IMR-90 (cell line): ENCODE measurements around the gene TEX14. TPM values are rescaled to one million over a fixed set of nuclear protein-coding genes. Genes with fewer than 3 reads are reported as not detected.

ENCODE experiments used
- ATAC-seq: fragments of 200-7000 bp; cut with Tn5 transposase; 2 replicates; pipeline ENCODE4 v1.9.1; 2020; ENCODE audit warnings: low read depth, mild to moderate bottlenecking, moderate library complexity
- BruUV-seq: library from RNA; stranded (reverse); fragments of 400-500 nt; replicated peaks from 2 replicates; lab custom pipeline; 2021; lab: Mats Ljungman, UMichigan
- CTCF ChIA-PET: fragments of 300-600 bp; formaldehyde crosslinking; extraction: SDS; loops from one replicate; lab custom pipeline; 2021; ENCODE audit warnings: antibody characterized with exemption; lab: Yijun Ruan, JAX
- POLR2A ChIA-PET: fragments of 300-600 bp; sonication (Branson Sonifier 250); formaldehyde crosslinking; loops from one replicate; lab custom pipeline; 2022; ENCODE audit warnings: antibody characterized with exemption; ENCODE audit not compliant: unreplicated experiment; lab: Charles Lee
- DNase-seq: peaks from one replicate; pipeline ENCODE4 v3.0.0; 2013
- H2AFZ ChIP-seq: replicated peaks from 2 replicates; pipeline ENCODE3; 2013; ENCODE audit warnings: low read length, mild to moderate bottlenecking; ENCODE audit not compliant: poor library complexity
- H2AK5ac ChIP-seq: 2 replicates; pipeline ENCODE4 v1.6.1; 2013; ENCODE audit warnings: low read depth, low read length, inconsistent platforms
- H2AK9ac ChIP-seq: replicated peaks from 2 replicates; pipeline ENCODE3; 2013; ENCODE audit warnings: mild to moderate bottlenecking, low read depth, low read length, moderate library complexity; ENCODE audit not compliant: poor library complexity
- H2BK120ac ChIP-seq: 2 replicates; pipeline ENCODE4 v1.6.1; 2013; ENCODE audit warnings: low read depth, low read length, inconsistent platforms
- H2BK15ac ChIP-seq: 3 replicates; pipeline ENCODE4 v1.6.1; 2013; ENCODE audit warnings: low read depth, low read length, inconsistent platforms
- H2BK20ac ChIP-seq: 2 replicates; pipeline ENCODE4 v1.6.1; 2013; ENCODE audit warnings: low read depth, mild to moderate bottlenecking, inconsistent platforms, low read length, moderate library complexity
- H2BK5ac ChIP-seq: 2 replicates; pipeline ENCODE4 v1.6.1; 2013; ENCODE audit warnings: mild to moderate bottlenecking, low read depth, low read length, inconsistent platforms; ENCODE audit not compliant: poor library complexity, severe bottlenecking
- H3K14ac ChIP-seq: replicated peaks from 2 replicates; pipeline ENCODE4 v1.6.1; 2013; ENCODE audit warnings: low read depth, low read length, inconsistent platforms
- H3K18ac ChIP-seq: 2 replicates; pipeline ENCODE4 v1.6.1; 2013; ENCODE audit warnings: low read depth, low read length, control low read depth
- H3K23ac ChIP-seq: 2 replicates; pipeline ENCODE4 v1.6.1; 2013; ENCODE audit warnings: low read depth, low read length, inconsistent platforms
- H3K27ac ChIP-seq: 2 replicates; pipeline ENCODE4 v1.5.1; 2013; ENCODE audit warnings: mild to moderate bottlenecking, control low read depth, low read length; ENCODE audit not compliant: insufficient read depth
- H3K27me3 ChIP-seq: 2 replicates; pipeline ENCODE4 v1.6.1; 2013; ENCODE audit warnings: low read length; ENCODE audit not compliant: control insufficient read depth, insufficient read depth
- H3K36me3 ChIP-seq: 2 replicates; pipeline ENCODE4 v1.6.1; 2013; ENCODE audit warnings: low read length, mixed read lengths; ENCODE audit not compliant: control insufficient read depth, insufficient read depth
- H3K4ac ChIP-seq: 2 replicates; pipeline ENCODE4 v1.6.1; 2013; ENCODE audit warnings: low read depth, low read length, inconsistent platforms
- H3K4me1 ChIP-seq: 2 replicates; pipeline ENCODE4 v1.6.1; 2013; ENCODE audit warnings: low read length, mixed read lengths; ENCODE audit not compliant: control insufficient read depth, insufficient read depth
- H3K4me2 ChIP-seq: 2 replicates; pipeline ENCODE4 v1.6.1; 2013; ENCODE audit warnings: low read depth, mild to moderate bottlenecking, control low read depth, low read length, moderate library complexity
- H3K4me3 ChIP-seq: 2 replicates; pipeline ENCODE4 v1.5.1; 2013; ENCODE audit warnings: low read depth, mild to moderate bottlenecking, control low read depth, low read length, moderate library complexity; ENCODE audit not compliant: insufficient read depth
- H3K56ac ChIP-seq: 2 replicates; pipeline ENCODE4 v1.6.1; 2013; ENCODE audit warnings: low read length, inconsistent platforms; ENCODE audit not compliant: insufficient read depth; ENCODE audit errors: extremely low read depth
- H3K79me1 ChIP-seq, 2 experiments: 2 replicates each; pipeline ENCODE4 v1.6.1; 2013; ENCODE audit warnings: low read length in 2 of 2, inconsistent platforms in 1 of 2, low read depth in 1 of 2
- H3K9ac ChIP-seq: 2 replicates; pipeline ENCODE4 v1.6.1; 2013; ENCODE audit warnings: low read depth, low read length, control low read depth
- H3K9me1 ChIP-seq: 2 replicates; pipeline ENCODE4 v1.6.1; 2013; ENCODE audit warnings: low read length, inconsistent platforms; ENCODE audit not compliant: insufficient read depth
- H3K9me3 ChIP-seq: 2 replicates; pipeline ENCODE4 v1.6.1; 2013; ENCODE audit warnings: low read length; ENCODE audit not compliant: control insufficient read depth, insufficient read depth
- H4K20me1 ChIP-seq: 2 replicates; pipeline ENCODE4 v1.6.1; 2013; ENCODE audit warnings: low read length, inconsistent platforms; ENCODE audit not compliant: insufficient read depth
- H4K5ac ChIP-seq: 2 replicates; pipeline ENCODE4 v1.6.1; 2013; ENCODE audit warnings: mild to moderate bottlenecking, low read depth, low read length, control low read depth
- H4K8ac ChIP-seq, 2 experiments: 2 replicates each; pipeline ENCODE4 v1.6.1; 2013; ENCODE audit warnings: low read depth in 2 of 2, low read length in 2 of 2, control low read depth in 1 of 2, inconsistent platforms in 1 of 2
- H4K91ac ChIP-seq: 2 replicates; pipeline ENCODE4 v1.6.1; 2013; ENCODE audit warnings: low read depth, low read length, inconsistent platforms; ENCODE audit not compliant: insufficient read depth
- BHLHE40 ChIP-seq: fragments of 150-350 bp; IDR thresholded peaks from 2 replicates; pipeline ENCODE4 v1.6.1; 2016; ENCODE audit warnings: mild to moderate bottlenecking, low read depth, low read length
- CEBPB ChIP-seq: IDR thresholded peaks from 2 replicates; pipeline ENCODE4 v1.6.1; 2012; ENCODE audit warnings: low read depth, low read length, improper control_type of control experiment
- CHD1 ChIP-seq: IDR thresholded peaks from 2 replicates; pipeline ENCODE4 v1.6.1; 2012; ENCODE audit warnings: low read depth, low read length, improper control_type of control experiment
- CTCF ChIP-seq: conservative IDR thresholded peaks from 2 replicates; pipeline ENCODE4 v1.5.1; 2012; ENCODE audit warnings: mild to moderate bottlenecking, low read depth, low read length, improper control_type of control experiment
- ELK1 ChIP-seq: fragments of 150-350 bp; IDR thresholded peaks from 2 replicates; pipeline ENCODE4 v1.6.1; 2016; ENCODE audit warnings: low read depth, mild to moderate bottlenecking, low read length, moderate library complexity, borderline replicate concordance
- FOS ChIP-seq: fragments of 150-350 bp; IDR thresholded peaks from 2 replicates; pipeline ENCODE4 v1.6.1; 2016; ENCODE audit warnings: low read depth, low read length
- MAFK ChIP-seq: IDR thresholded peaks from 2 replicates; pipeline ENCODE4 v1.6.1; 2012; ENCODE audit warnings: low read depth, low read length, improper control_type of control experiment
- MAZ ChIP-seq: IDR thresholded peaks from 2 replicates; pipeline ENCODE4 v1.6.1; 2012; ENCODE audit warnings: low read depth, mild to moderate bottlenecking, low read length, improper control_type of control experiment, moderate library complexity, borderline replicate concordance
- MXI1 ChIP-seq: IDR thresholded peaks from 2 replicates; pipeline ENCODE4 v1.6.1; 2012; ENCODE audit warnings: low read depth, mild to moderate bottlenecking, low read length, moderate library complexity, borderline replicate concordance
- NFE2L2 ChIP-seq: fragments of 150-350 bp; IDR thresholded peaks from 2 replicates; pipeline ENCODE4 v1.6.1; 2016; ENCODE audit warnings: low read depth, mild to moderate bottlenecking, low read length
- POLR2A ChIP-seq: IDR thresholded peaks from 2 replicates; pipeline ENCODE4 v1.6.1; 2012; ENCODE audit warnings: mild to moderate bottlenecking, low read depth, low read length
- RAD21 ChIP-seq: IDR thresholded peaks from 2 replicates; pipeline ENCODE4 v1.6.1; 2012; ENCODE audit warnings: low read length, improper control_type of control experiment
- RCOR1 ChIP-seq: IDR thresholded peaks from 2 replicates; pipeline ENCODE4 v1.6.1; 2012; ENCODE audit warnings: mild to moderate bottlenecking, low read length, improper control_type of control experiment; ENCODE audit not compliant: insufficient replicate concordance
- RFX5 ChIP-seq: IDR thresholded peaks from 2 replicates; pipeline ENCODE4 v1.8.0; 2012; ENCODE audit warnings: low read depth, mild to moderate bottlenecking, low read length, moderate library complexity
- SMC3 ChIP-seq: fragments of 150-350 bp; IDR thresholded peaks from 2 replicates; pipeline ENCODE4 v1.6.1; 2016; ENCODE audit warnings: low read depth, mild to moderate bottlenecking, antibody characterized with exemption, low read length, moderate library complexity
- USF2 ChIP-seq: fragments of 150-350 bp; IDR thresholded peaks from 2 replicates; pipeline ENCODE4 v1.6.1; 2017; ENCODE audit warnings: mild to moderate bottlenecking, antibody characterized with exemption, low read length, low read depth
- WGBS, 2 experiments: methylation state at CpG; one replicate each; pipeline versions ENCODE4 v1.1.5 to v1.1.7; 2013; ENCODE audit warnings: missing lambda C conversion rate in 2 of 2; ENCODE audit not compliant: insufficient read length in 1 of 2; ENCODE audit errors: extremely low coverage in 2 of 2; 5-methylcytosine and 5-hydroxymethylcytosine counted together
- dilution Hi-C: fragments of 300-500 bp; cut with HindIII; formaldehyde crosslinking; loops from one replicate; pipeline ENCODE4 v1.14.3; 2018; ENCODE audit warnings: low sequenced_read_pairs; ENCODE audit not compliant: unreplicated experiment
- in situ Hi-C: fragments of 300-500 bp; cut with MboI; formaldehyde crosslinking; loops from 3 replicates; pipeline ENCODE4 v1.14.3; 2019; ENCODE audit warnings: low sequenced_read_pairs, inconsistent platforms, mixed read lengths
- intact Hi-C: fragments of 100-400 bp; cut with micrococcal nuclease; formaldehyde crosslinking; loops from 2 replicates; pipeline ENCODE4 v1.10.0; 2022
- polyA plus RNA-seq, 3 experiments: library from polyadenylated mRNA; depleted of rRNA; stranded (reverse); fragments of >200 nt; gene quantifications; 2 replicates each; pipeline ENCODE4 v1.2.3, GENCODE V29; 2012; ENCODE audit warnings: low replicate concordance in 1 of 3
- total RNA-seq: library from RNA; depleted of rRNA; stranded (reverse); fragments of >200 nt; gene quantifications from 2 replicates; pipeline ENCODE4 v1.2.3, GENCODE V29; 2012

TEX14 gene
- total and polyA plus RNA-seq, 2 of the 4 experiments (the other 2 are of a cell fraction), result not detected

- Histone ChIP-seq H2BK5ac (no peak overlapping the region), H4K20me1 (no peaks in the 10 kb centered on the region), H3K4ac (peak overlapping the region; percentile 25; the same call in 1 of the 2 replicates), H3K79me1 (no peaks in the 10 kb centered on the region; a peak in 1 of 4 replicates), H3K27ac (no peak overlapping the region), H3K36me3 (no peaks in the 10 kb centered on the region), H3K4me1 (peaks cover 18% of the 10 kb centered on the region), H2AFZ (no peak overlapping the region), H2AK5ac (0 out of 2 replicates have a peak overlapping the region, but pooled peaks have one; percentile 43), H2BK15ac (no peak overlapping the region), H3K9me3 (no peaks in the 10 kb centered on the region), H2AK9ac (no peak overlapping the region), H3K23ac (no peak overlapping the region), H3K9ac (no peak overlapping the region), H3K27me3 (no peaks in the 10 kb centered on the region; the same call in 1 of the 2 replicates), H3K4me2 (no peak overlapping the region), H2BK20ac (0 out of 2 replicates have a peak overlapping the region, but pooled peaks have one; percentile 14), H3K14ac (no peak overlapping the region), H4K91ac (no peak overlapping the region), H3K56ac (no peak overlapping the region), H4K5ac (peak overlapping the region; percentile 19; the same call in 1 of the 2 replicates), H3K9me1 (peaks cover 16% of the 10 kb centered on the region), H4K8ac (no peak overlapping the region), H3K4me3 (no peak overlapping the region), H2BK120ac (no peak overlapping the region), H3K18ac (no peak overlapping the region)
- CTCF ChIA-PET, result interaction anchor here (1.5 kb wide), 1 partner anchor 8 kb away, joined by 3 read pairs; no protein-coding TSS in a partner anchor
- dilution Hi-C loops (no loop called here), intact Hi-C loops (no loop called here), in situ Hi-C loops (no loop called here)
- TF ChIP-seq MXI1 (no peak), CTCF (no peak), USF2 (no peak), MAFK (no peak), RCOR1 (no peak), POLR2A (no peak), RFX5 (no peak), MAZ (no peak), NFE2L2 (no peak), ELK1 (no peak), CHD1 (no peak), SMC3 (no peak), RAD21 (no peak), FOS (no peak), CEBPB (no peak), BHLHE40 (no peak)
- POLR2A ChIA-PET, result no interaction called here
- WGBS, 2 experiments, result no CpG with 5 or more reads among the region's 2 CpGs
- no peak for ATAC-seq
- no TSS peak for BruUV-seq
- DNase-seq, result no peak
Measured at GRCh38 chr17:58527306-58527705, 164.5 kb downstream of the TEX14 start.
